HEK293T (cell line): ENCODE measurements around the gene HNRNPL.

Source experiments
- CTCF ChIA-PET: fragments of 350-600 bp; formaldehyde crosslinking; extraction: SDS; loops from one replicate; lab custom pipeline; 2021; ENCODE audit warnings: antibody characterized with exemption, inconsistent platforms; lab: Yijun Ruan, JAX
- POLR2A ChIA-PET: fragments of 350-600 bp; formaldehyde crosslinking; extraction: SDS; loops from one replicate; lab custom pipeline; 2020; ENCODE audit warnings: antibody characterized with exemption, inconsistent platforms; lab: Yijun Ruan, JAX
- DNase-seq: peaks from one replicate; pipeline ENCODE4 v3.0.0; 2012; ENCODE audit warnings: mixed read lengths; ENCODE audit errors: extremely low spot score
- ARNT ChIP-seq: fragments of 450-650 bp; IDR thresholded peaks from 2 replicates; pipeline ENCODE4 v1.6.1; 2017; ENCODE audit warnings: mild to moderate bottlenecking
- BHLHE40 ChIP-seq: fragments of 450-650 bp; IDR thresholded peaks from 2 replicates; pipeline ENCODE4 v1.6.1; 2016; ENCODE audit warnings: mild to moderate bottlenecking, moderate library complexity, borderline replicate concordance
- CTBP1 ChIP-seq: fragments of 450-650 bp; IDR thresholded peaks from 2 replicates; pipeline ENCODE4 v1.6.1; 2016; ENCODE audit warnings: borderline replicate concordance
- ELF4 ChIP-seq: fragments of 450-650 bp; IDR thresholded peaks from 2 replicates; pipeline ENCODE4 v1.6.1; 2017; ENCODE audit warnings: antibody characterized with exemption
- FOXA1 ChIP-seq: fragments of 450-650 bp; IDR thresholded peaks from 2 replicates; pipeline ENCODE4 v1.6.1; 2016; ENCODE audit warnings: mild to moderate bottlenecking
- FOXK2 ChIP-seq: fragments of 450-650 bp; IDR thresholded peaks from 2 replicates; pipeline ENCODE4 v1.6.1; 2016; ENCODE audit warnings: mild to moderate bottlenecking
- FOXM1 ChIP-seq: fragments of 450-650 bp; IDR thresholded peaks from 2 replicates; pipeline ENCODE4 v1.6.1; 2017; ENCODE audit warnings: mild to moderate bottlenecking, borderline replicate concordance
- HDGF ChIP-seq: fragments of 450-650 bp; IDR thresholded peaks from 2 replicates; pipeline ENCODE4 v1.6.1; 2017; ENCODE audit warnings: antibody characterized with exemption, borderline replicate concordance
- L3MBTL2 ChIP-seq: fragments of 450-650 bp; conservative IDR thresholded peaks from 2 replicates; pipeline ENCODE4 v1.6.1; 2016; ENCODE audit warnings: mild to moderate bottlenecking
- LEF1 ChIP-seq: fragments of 450-650 bp; IDR thresholded peaks from 2 replicates; pipeline ENCODE4 v1.6.1; 2017; ENCODE audit warnings: mild to moderate bottlenecking, borderline replicate concordance
- NFRKB ChIP-seq: fragments of 450-650 bp; IDR thresholded peaks from 2 replicates; pipeline ENCODE4 v1.6.1; 2016; ENCODE audit warnings: mild to moderate bottlenecking, moderate library complexity
- PKNOX1 ChIP-seq: fragments of 450-650 bp; IDR thresholded peaks from 2 replicates; pipeline ENCODE4 v1.6.1; 2016
- SP1 ChIP-seq: fragments of 450-650 bp; IDR thresholded peaks from 2 replicates; pipeline ENCODE4 v1.6.1; 2017
- SUZ12 ChIP-seq: fragments of 450-650 bp; IDR thresholded peaks from 2 replicates; pipeline ENCODE4 v1.6.1; 2016; ENCODE audit warnings: mild to moderate bottlenecking
- TARDBP ChIP-seq: fragments of 450-650 bp; IDR thresholded peaks from 2 replicates; pipeline ENCODE4 v1.6.1; 2016
- ZNF384 ChIP-seq: fragments of 450-650 bp; IDR thresholded peaks from 2 replicates; pipeline ENCODE4 v1.6.1; 2016

The HNRNPL gene

DNA sequence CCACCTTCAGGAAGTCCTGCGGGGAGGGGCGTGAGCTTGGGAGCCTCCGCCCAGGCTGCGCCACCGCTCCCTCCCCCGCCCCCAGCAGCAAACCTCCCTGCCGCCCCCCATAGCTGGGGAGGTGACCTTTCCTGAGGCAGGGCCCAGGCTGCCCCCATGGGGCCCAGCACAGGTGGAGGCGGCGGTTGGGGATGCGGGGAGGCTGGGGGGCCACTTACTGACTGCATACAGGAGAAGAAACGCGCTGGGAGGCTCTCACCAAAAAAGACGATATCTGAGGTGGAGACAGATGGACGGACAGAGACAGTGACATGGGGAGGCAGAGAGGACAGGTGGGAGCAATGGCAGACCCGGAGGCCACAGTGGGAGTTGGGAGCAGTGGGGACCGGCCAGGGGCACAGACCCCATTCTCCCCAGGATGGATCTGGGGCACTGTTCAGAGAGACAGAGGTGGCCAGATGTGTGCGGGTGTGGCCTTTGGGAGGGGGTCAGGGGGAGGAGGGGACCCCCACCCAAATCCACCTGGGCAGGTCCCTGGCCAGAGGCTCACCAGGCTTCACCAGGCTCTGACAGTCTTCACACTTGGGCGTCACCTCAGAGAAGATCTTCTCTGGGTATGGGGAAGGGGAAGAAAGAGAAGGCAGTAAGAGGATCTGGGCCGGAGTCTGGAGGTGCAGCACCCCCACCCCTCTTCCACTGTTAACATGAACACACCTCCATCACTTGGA is 31.3 kb upstream of the HNRNPL start:
- ChIA-PET CTCF (no interaction called here), POLR2A (interaction anchor here (1.5 kb wide), 1 partner anchor 32 kb away, joined by 3 read pairs; no protein-coding TSS in a partner anchor)
- TF ChIP-seq ELF4 (no peak), HDGF (no peak), FOXM1 (no peak), NFRKB (no peak), TARDBP (no peak), LEF1 (no peak), ZNF384 (no peak), SP1 (no peak), ARNT (no peak), BHLHE40 (no peak), FOXA1 (no peak), PKNOX1 (no peak), SUZ12 (no peak), FOXK2 (no peak), L3MBTL2 (no peak), CTBP1 (no peak)
- no peak for DNase-seq

GRCh38 chr19:38880076-38880881 is 30.5 kb upstream of the HNRNPL start:
- TF ChIP-seq FOXA1: no peak
- TF ChIP-seq ARNT: no peak
- no peak for TF ChIP-seq HDGF
- no peak for TF ChIP-seq L3MBTL2
- no peak for TF ChIP-seq NFRKB
- TF ChIP-seq FOXK2: no peak
- TF ChIP-seq SP1: no peak
- DNase-seq: no peak
- POLR2A ChIA-PET: interaction anchor here (1.5 kb wide), 1 partner anchor 31 kb away, joined by 3 read pairs; no protein-coding TSS in a partner anchor
- CTCF ChIA-PET: no interaction called here

- no peak for TF ChIP-seq NFRKB
- no peak for TF ChIP-seq BHLHE40
- no peak for TF ChIP-seq HDGF
- TF ChIP-seq CTBP1: no peak
- TF ChIP-seq ARNT: no peak
- no peak for TF ChIP-seq L3MBTL2
- TF ChIP-seq FOXM1: no peak
- no peak for TF ChIP-seq LEF1
- no peak for TF ChIP-seq ZNF384
- no peak for TF ChIP-seq SUZ12
- TF ChIP-seq TARDBP: no peak
- no peak for TF ChIP-seq FOXA1
- TF ChIP-seq SP1: no peak
- no peak for TF ChIP-seq ELF4
- TF ChIP-seq PKNOX1: no peak
- no peak for TF ChIP-seq FOXK2
- no peak for DNase-seq
- ChIA-PET POLR2A (no interaction called here), CTCF (no interaction called here)
Measured at GRCh38 chr19:38879400-38879751, 29.6 kb upstream of the HNRNPL start.

- ChIA-PET POLR2A (interaction anchor here (2.1 kb wide), 1 partner anchor 27 kb away, joined by 9 read pairs; no protein-coding TSS in a partner anchor), CTCF (interaction anchor here (1.0 kb wide), 1 partner anchor 9 kb away, joined by 4 read pairs; no protein-coding TSS in a partner anchor)
- no peak for DNase-seq
- no peak for TF ChIP-seq LEF1
- no peak for TF ChIP-seq HDGF
- no peak for TF ChIP-seq L3MBTL2
- TF ChIP-seq SP1: no peak
- TF ChIP-seq SUZ12: no peak
- TF ChIP-seq PKNOX1: no peak
- TF ChIP-seq FOXA1: no peak
- no peak for TF ChIP-seq ZNF384
- TF ChIP-seq TARDBP: no peak
- no peak for TF ChIP-seq BHLHE40
- TF ChIP-seq ARNT: no peak
- no peak for TF ChIP-seq FOXK2
- no peak for TF ChIP-seq FOXM1
- no peak for TF ChIP-seq ELF4
Measured at GRCh38 chr19:38878575-38879399, 29.0 kb upstream of the HNRNPL start.

GRCh38 chr19:38877781-38878574 is 28.2 kb upstream of the HNRNPL start, which contains the start of gene RINL:
TSS of gene RINL (minus strand) at chr19:38878275. CDS start at chr19:38876742, 1,533 bp downstream.
- TF ChIP-seq CTBP1: no peak
- TF ChIP-seq ZNF384: no peak
- no peak for TF ChIP-seq FOXA1
- TF ChIP-seq FOXM1: no peak
- ChIA-PET POLR2A (interaction anchor here (0.6 to 2.1 kb wide), 2 partner anchors 15 to 27 kb away, joined by 3 to 9 read pairs; no protein-coding TSS in a partner anchor), CTCF (interaction anchor here (0.7 to 1.4 kb wide), 3 partner anchors 10 to 12 kb away, joined by 3 to 8 read pairs (median 4); no protein-coding TSS in a partner anchor)
- DNase-seq: no peak
